Cerebellar cortex (tissue), 1 donor: ENCODE data around the gene PAIP2.
"Not testable (repeated sequence)": the region's sequence is repeated elsewhere in the genome, so short reads cannot be mapped to it uniquely, and the experiment has no call there.

Experiments
- DNase-seq: peaks from one replicate; pipeline ENCODE4 v3.0.0-alpha.2; 2015; ENCODE audit warnings: low spot score

The PAIP2 gene

DNA sequence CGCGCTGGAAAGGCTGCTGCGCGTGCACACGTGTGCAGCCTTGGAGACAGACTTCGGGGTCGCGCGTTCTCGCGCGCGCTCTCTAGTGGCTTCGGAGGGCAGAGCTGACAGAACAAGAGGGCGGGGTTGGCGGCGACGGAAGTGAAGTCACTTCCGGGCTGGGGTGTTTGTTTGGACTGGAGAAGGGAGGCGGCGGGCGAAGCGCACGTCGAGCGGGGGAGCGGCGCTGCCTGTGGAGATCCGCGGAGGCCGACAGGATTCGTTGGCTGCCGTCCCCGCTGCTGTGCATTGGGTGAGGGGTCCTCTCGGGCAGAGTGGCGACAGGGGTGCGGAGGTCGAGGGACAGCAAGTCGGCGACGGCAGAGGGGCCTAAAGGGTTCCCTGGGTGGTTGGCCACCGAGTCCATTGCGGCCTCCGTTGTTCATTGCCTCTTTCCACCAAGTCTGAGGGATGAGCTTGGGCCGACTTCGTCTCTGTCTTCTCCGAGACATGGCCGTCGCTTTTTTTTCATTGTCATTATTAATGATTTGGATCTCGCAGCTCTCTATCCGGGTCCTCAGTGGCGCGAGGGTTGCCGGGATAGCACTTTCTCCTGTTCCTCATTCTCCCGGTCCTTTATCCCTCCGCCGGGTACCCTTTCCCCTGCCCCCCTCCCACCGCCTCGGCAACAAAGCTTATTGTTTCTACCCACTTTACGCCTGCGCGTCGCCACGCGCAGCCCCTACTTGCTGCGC lies at the start of gene PAIP2:
Gene PAIP2, plus strand, starts transcription at position 166 of the 734 bp plus-strand sequence. CDS start 21,931 bp downstream, outside the sequence.
- DNase-seq = peak; percentile 98

DNA sequence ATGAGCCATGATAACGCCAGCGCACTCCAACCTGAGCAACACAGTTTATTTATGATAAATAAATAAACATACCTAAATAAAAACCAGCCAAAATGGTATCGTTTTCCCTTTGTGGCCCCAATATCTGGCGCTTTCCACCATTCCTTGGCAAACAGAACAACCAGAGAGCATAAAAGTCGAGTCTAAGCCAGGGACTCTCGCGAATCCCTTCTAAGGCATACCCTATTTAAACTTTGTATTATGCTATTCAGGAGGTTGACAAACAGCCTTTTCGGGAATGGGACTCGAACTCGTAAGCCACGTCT lies 48.5 kb upstream of the PAIP2 start:
- DNase-seq = no peak

- peak; percentile 95 for DNase-seq
These were observed 47.9 kb upstream of the PAIP2 start, which contains the start of gene MATR3 for GRCh38 chr5:139293507-139294373. Gene MATR3, plus strand, starts transcription at chr5:139293740. Its CDS starts 13,676 bp downstream, at chr5:139307416.

DNA sequence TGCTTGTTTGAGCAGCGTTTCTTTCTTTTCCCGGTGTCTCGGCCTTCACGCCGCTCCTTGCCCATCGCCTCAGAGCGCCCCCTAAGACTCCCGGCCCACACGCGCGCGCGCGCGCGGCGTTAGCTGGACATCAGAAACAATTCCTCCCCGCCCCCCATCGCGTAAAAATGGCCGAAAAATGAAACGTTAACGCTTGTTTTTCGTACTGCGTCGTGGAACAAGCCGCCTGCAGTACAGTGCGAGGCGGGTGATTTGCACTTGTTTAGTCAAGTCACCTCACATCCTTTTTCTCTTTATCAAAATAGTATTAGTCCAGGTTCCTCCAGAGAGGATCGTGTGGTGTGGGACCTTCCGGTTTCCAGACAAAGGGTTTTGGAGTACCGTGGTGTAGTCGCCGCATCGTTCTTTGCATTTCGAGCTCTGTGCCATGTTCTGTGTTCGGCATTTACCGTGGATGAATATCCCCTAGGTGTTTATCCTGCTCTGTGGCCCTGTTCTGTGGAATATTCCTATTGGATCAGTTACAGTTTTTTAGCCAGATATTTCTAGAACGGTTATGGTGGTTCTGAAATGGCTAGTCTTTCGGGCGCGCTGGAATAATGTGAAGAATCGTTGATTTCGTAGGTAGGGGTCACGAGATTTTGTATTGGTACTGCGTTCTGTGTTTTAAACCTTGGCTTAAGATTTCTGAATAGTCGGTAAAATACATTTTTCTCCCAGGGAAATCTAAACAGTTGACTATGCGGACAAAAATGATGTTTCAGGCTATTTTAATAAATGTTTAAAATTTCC lies 47.1 kb upstream of the PAIP2 start:
- DNase-seq = peak; percentile 80

DNA sequence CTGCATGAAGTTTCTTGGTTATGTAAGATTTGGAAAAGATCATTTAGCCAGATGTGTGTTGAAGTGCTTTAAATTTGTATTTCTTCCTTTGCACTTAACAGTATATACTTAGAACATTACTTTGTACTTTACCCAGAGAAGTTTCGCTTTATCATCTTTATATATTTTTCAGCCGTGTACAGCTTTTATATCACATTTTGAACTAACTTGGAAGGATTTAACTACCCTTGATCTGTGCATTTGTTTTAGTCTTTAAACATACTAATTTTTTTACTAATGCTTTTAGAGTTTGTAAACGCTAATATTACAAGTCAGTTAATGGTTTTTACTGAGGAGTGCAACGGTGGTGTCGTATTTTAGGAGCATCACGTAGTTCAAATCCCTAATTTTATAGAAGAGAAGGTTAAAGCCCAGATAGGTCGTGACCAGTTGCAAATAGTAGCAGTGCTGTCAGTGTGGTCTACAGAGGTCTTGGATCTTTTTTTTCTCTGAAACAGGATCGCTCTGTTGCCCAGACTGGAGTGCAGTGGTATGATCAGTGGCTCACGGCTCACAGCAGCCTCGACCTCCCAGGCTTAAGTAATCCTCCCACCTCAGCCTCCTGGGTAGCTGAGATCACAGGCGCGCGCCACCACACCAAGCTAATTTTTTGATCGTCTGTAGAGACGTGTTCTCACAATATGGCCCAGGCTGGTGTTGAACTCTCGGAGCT lies 46.2 kb upstream of the PAIP2 start:
- DNase-seq = no peak

DNA sequence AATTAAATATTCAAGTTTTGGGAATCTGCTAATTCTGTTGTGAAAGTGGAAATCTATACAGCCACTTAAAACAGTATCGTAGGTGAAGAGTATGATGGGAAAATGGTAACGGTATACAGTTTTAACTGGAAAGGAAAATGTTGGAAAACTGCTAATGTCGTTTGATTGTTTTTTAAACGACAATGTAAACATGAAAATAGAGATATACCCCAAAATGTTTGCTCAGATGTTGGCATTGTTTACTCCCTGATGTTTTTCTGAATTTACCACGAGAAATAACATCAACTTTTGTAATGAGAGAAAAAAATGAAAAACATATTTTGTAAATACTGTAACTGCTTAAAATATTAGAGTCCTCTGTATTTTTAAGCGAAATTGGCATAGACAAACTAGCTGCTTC lies 45.5 kb upstream of the PAIP2 start:
- no peak for DNase-seq

DNA sequence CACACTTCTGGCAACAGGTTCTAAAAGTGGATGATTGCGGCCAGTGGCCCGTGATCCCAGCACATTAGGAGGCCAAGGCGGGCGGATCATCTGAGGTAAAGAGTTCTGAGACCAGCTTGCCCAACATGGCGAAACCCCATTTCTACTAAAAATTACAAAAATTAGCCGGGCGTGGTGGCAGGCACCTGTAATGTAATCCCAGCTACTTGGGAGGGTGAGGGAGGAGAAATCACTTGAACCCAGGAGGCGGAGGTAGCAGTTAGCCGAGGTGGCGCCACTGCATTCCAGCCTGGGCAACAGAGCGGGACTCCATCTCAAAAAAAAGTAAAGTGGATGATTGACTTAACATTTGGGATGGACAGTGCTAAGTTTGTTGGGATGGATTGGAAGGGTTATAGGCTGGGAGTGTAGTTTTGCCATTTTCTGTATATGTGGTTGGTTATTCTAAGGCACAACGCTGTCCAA lies 44.8 kb upstream of the PAIP2 start:
- DNase-seq = no peak

DNA sequence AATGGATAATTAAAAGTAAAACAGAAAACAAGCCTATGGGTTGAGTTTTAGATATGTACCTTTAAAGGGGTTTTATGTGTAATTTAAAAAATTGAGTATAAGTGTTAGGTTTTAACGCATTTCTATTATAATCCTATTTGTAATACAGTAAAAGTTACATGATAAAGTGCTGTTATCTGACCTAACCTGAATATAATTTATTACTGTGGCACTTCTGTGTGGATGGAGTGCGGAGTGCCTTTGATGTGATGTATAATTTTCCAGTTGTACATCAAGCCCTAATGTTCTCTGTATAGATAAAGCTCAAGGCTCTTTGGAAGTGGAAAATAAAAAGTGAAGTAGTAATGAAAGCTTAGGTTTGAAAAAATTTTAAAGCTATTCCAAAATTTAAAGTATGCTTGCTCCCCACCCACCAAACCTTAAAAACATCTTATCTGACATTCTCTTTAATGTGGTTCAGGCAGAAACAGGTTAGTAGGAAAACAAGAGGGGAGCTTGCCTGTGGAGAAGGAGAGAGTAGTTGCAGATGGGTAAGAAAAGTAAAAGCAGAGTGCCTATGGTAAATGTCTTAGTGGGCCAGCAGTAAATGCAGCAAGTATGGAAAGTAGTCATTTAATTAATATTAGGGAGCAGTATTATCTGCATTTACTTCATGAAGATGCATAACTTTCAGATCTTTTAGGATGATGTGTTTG lies 44.1 kb upstream of the PAIP2 start:
- no peak for DNase-seq

DNA sequence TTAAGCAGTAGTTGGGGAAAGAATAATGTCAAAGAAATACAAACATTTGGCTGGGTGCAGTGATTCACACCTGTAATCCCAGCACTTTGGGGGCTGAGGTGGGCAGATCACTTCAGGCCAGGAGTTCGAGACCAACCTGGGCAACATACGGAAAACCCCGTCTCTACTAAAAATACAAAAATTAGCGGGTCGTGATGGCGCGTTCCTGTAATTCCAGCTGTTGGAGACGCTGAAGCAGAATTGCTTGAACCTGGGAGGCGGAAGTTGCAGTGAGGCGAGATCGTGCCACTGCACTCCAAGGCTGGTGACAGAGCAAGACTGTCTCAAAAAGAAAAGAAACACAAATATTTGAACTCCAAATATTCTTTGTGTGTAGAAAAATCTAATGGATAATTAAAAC lies 43.4 kb upstream of the PAIP2 start:
- DNase-seq = no peak

DNA sequence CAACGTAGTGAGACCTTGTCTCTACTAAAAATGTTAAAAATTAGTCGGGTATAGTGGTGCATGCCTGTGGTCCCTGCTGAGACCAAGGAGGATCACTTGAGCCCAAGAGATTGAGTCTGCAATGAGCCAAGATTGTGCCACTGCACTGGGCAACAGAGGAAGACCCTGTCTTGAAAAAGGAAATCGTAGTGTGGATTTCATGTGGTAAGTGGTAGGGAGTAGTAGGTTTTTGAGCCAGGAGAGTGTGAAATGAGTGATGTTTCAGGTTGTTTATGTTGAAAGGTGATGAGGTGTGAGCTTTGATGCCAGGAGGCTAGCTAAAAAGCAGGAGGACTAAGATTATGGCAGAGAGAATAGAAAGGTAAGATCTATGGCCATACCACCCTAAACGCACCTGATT lies 42.2 kb upstream of the PAIP2 start:
- no peak for DNase-seq

GRCh38 chr5:139301808-139302499 lies 39.7 kb upstream of the PAIP2 start:
- no peak for DNase-seq

GRCh38 chr5:139304391-139305324 lies 37.0 kb upstream of the PAIP2 start:
- DNase-seq = no peak

- no peak for DNase-seq
These were observed 35.5 kb upstream of the PAIP2 start for GRCh38 chr5:139306197-139306596.

DNA sequence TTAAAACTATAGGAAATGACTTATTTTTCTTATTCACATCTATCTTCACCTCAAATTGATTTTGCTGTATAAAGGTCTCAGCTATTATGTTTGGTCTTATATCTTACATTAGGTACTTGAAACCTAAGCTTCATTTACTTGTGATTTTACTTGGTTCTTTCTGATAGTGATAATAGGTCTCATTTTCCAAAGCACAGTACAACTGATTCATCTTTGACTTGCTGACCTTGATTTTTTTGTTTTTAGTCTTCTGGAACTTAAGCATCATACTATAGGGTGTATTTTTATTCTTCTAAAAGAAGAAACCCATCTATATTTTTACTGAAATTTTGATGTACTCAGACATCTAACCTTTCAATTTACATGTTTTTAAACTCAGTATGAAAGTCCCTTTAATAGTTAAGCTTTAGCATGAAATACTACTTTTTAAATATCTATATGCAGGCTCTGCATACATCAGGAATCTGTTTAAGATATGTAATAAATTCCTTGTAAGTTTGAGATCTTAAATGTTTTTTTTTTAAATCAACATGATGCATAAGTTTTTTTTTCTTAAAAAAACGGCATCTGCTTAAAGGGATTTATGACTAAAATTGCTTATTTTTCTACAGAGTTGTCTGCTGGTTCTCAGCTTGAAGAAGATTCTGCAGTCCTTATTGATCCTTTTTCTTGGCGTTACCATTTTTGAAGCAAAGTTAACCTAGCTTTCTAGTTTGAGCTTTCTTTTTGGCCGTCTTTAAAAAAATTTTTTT lies 34.9 kb upstream of the PAIP2 start:
- no peak for DNase-seq

GRCh38 chr5:139308797-139309196 lies 32.9 kb upstream of the PAIP2 start:
- no peak for DNase-seq

DNA sequence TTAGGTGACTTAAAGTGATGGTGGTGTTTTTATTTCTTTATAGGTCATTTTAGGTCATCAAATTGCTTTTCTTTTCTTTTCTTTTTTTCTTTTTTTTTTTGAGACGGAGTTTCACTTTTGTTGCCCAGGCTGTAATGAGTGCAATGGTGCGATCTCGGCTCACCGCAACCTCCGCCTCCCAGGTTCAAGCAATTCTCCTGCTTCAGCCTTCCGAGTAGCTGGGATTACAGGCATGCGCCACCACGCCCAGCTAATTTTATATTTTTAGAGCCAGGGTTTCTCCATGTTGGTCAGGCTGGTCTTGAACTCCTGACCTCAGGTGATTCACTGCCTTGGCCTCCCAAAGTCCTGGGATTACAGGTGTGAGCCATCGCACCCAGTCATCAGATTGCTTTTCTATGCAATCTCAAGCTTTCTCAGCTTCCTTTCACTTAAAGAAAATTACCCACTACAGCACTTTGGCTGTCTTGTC lies 30.9 kb upstream of the PAIP2 start:
- DNase-seq = not testable (repeated sequence)

DNA sequence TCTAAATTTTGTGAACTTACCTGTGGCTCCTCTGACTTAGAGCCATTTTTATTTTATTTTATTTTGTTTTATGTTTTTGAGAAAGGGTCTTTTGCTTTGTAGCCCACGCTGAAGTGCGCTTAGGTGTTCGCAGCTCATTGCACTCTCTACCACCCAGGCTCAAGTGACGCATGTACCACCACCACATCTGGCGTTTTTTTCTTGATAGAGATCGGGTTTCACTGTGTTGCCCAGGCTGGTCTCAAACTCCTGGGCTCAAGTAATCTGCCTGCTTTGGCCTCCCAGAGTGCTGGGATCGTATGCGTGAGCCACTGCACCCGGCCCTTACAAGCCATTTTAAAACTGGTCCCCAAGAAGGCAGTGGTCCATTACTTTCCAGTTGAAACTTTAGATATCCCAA lies 29.6 kb upstream of the PAIP2 start:
- DNase-seq = no peak

DNA sequence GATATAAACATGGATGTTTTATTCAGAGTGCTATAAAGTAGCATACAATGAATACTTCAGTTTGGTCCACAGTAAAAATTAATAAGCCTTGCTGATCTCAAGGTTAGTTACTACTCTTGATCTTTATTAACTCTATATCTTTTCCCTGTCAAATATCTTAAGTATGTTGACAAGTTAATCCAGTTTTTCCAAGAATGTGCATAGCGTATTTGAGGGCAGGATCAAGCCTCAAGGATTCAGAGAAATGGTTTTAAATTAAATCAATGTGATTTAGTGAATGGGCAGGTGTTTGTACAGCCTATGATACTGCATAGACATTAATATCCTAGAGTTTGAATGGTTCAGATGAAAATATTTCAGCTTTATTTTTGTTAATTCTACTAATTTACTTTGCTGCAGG lies 27.4 kb upstream of the PAIP2 start:
- no peak for DNase-seq
